HG02571 (cell line): Measurements from ENCODE around the gene RHBDD2.
"Not testable (repeated sequence)": the region's sequence is repeated elsewhere in the genome, so short reads cannot be mapped to it uniquely, and the experiment has no call there.

ENCODE experiments used
- ATAC-seq: cut with Tn5 transposase; IDR thresholded peaks from one replicate; pipeline ENCODE4 v1.9.1; 2021; ENCODE audit warnings: mild to moderate bottlenecking, moderate library complexity; ENCODE audit not compliant: unreplicated experiment

Gene RHBDD2

DNA sequence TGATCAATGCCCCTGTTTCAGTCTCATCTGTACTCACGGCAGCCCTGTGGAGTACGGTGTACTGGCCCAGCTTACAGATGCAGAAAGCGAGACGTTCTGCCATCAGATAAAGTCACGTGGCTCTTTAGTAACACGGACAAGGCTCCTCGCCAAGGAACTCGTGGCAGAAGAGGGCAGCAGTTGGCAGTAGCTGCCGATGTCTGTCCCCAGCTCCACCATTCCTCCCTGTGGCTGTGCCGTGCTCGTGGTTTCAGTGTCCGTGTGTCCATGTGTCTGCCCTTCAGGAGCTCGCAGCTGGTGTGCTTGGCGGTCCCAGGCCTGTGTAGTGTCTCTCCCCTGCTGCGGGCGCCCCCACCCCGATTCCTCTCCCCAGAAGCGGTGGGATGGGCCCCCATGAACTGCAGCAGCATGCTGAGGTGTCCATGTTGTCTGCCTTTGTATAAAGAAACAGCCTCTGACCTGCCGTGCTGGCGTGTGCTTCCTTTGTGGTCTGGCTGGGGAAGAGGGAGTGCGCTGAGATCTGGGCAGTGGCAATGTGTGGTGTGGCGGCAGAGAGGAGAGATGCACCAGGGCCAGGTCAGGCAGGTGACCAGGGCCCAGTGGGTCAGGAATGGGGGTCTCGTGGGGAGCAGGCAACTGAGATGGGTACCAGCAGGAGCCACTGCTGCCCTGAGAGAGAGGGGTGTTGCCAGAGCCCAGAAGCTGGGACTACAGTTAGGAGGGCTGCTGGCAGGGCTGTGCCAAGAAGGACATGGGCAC, 9.8 kb downstream of the RHBDD2 start:
- ATAC-seq, result no peak

DNA sequence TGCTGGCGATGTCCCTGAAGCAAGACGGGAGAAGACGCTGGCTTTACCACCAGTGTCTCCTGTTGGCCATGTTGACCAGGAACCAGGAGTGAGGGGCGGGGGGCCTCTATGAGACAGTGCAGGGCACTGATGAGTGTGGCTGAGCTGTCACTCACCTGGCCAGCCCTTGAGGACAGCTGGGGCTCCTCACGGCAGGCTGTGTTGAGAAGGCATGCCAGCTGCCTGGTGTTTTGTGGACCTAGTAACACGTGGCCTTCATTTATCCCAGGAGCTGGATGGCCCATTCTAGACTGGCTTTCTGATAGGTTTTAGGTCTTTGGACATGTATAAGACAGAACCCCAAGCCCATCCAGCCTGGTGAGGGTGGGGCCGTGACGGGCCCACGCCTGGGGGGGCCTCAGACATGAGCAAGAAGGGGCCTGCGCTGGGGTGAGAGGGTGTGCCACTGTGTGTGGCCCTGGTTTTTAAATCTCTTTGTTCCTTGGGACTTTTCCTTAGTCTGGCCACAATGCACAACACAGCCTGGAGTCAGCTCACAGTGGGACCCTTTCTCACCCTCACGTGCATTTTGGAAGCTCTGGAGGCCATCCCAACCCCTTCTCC, 10.5 kb downstream of the RHBDD2 start:
- ATAC-seq, result no peak

DNA sequence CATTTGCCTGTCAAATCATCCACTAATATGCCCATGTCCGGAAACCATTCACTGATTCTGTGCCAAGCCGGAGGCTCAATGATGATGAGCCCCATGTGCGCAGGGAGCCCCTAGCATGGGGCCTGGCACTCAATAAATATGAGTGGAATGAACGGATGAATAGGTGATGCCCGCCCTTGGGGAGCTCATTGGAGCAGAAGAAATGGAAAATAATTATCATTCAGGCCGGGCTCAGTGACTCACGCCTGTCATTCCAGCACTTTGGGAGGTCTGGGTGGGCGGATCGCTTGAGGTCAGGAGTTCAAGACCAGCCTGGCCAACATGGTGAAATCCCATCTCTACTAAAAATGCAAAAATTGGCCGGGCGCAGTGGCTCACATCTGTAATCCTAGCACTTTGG, 11.0 kb downstream of the RHBDD2 start:
- ATAC-seq, result no peak

DNA sequence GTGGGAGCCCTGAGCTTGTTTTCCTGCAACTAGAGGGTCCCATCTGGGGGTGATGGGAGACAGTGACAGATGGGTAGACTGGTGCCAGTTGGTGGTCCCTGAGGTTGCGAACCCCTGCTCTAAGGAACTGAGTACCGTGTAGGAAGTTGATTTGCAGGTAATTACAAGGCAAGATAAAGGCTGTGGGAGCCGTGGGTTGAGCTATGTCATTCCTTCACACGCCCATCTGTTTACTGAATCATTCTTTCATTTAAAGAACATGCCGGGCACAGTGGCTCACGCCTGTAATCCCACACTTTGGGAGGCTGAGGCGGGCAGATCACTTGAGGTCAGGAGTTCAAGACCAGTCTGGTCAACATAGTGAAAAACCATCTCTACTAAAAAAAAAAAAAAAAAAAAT, 12.4 kb downstream of the RHBDD2 start:
- ATAC-seq, result not testable (repeated sequence)

DNA sequence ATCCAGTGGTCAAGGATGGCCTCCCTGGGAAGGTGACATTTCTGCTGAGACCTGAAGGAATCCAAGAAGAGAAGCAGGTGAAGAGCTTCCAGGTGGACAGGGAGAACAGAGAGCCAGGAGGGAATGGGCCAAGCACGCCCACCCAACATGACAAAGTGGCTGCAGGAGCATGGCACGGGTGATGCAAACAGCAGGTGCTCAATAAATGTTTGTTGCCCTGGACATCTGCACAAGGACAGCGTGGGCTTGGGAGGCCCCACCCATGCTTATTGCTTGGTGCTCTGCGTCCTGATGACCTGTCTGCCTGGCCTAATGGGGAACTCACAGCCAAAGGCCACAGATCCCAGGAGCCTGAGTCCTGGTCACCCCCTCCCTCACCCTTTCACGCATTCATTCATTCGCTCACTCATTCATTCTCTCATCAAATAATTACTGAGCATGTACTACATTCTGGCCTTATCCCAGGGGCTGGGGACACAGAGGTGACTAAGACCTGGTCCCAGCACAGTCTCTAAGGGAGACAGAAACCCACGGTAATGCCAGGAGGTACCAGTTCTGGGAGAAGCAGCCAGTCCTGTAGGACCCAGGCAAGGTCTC, 13.1 kb downstream of the RHBDD2 start:
- ATAC-seq, result no peak

DNA sequence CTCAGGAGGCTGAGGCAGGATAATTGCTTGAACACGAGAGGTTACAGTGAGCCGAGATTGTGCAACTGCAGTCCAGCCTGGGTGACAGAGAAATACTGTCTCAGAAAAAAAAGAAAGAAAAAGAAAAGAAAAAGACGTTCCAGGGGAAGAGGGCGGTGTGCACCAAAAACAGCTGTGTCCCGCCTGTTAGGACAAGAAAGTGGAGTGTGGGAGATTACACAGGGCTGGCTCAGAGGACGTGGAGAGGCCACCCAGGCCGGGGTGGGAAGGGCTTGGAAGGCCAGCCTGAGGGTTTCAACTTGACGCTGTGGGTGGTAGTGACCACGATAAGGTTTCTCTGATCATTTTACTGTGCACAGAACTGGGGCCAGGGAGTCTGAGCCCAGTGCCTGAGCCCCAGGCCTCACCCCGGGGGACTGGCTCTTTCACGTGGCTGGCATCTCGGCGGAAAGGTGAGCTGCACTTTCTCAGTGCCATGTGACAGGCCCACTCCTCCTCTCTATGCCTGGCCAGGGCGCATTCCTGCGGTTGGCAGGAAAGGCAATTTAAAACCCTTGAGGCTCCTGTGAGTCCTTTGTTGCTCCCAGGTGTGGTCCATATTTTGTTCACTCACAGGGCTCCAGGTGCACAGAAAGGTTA, 13.9 kb downstream of the RHBDD2 start:
- no peak for ATAC-seq

DNA sequence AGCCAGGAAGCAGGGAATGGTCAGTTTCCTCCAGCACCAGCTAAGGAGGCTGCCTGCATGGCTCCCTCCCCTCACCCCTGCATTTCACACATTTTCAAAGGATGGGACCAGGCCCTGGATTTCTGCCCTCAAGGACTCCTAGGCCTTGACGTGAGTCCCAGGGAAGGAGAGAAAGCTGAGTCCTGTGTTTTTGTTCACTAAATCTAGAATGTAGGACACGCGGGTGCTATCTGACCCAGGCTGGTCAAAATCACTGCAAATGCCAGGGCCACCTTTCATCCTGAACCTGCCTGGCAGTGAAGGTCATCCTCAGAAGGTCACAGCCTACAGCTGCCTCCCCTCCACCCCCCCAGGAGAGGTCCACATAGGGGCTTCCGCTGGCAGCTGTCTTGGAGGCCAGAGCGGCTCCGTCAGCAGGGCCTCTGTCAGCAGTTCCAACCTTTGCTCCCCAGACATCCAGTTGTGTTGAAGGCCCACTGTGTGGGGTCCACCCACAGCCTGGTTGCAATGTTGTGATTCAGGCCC, 18.0 kb downstream of the RHBDD2 start:
- no peak for ATAC-seq

DNA sequence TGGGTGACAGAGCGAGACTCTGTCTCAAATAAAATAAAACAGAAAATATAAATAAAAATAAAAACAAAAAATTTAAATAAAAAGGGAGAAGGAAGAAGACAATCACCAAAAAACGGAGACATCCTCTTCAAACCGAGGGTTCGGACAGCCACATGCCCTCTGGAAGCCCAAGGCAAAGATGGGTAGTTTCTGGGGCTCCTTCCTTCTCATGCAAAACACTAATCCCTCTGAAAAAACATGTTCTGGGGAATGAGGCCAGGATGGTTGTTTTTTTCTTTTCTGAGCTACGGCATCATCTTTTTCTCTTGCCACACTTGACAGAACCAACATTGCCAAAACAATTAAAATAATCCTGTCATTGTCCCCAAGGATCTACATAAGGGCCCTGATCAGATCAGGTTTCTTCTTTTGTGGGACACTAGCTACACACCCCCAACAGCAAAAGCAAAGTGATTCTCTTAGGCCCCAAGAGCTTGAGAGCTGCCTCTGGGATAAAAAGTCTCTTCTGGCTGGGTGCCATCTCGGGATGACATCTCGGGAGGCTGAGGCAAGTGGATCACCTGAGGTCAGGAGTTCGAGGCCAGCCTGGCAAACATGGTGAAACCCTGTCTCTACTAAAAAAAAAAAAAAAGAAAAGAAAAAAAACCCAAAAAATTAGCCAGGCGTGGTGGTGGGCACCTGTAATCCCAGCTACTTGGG, 21.9 kb downstream of the RHBDD2 start:
- ATAC-seq, result no peak

DNA sequence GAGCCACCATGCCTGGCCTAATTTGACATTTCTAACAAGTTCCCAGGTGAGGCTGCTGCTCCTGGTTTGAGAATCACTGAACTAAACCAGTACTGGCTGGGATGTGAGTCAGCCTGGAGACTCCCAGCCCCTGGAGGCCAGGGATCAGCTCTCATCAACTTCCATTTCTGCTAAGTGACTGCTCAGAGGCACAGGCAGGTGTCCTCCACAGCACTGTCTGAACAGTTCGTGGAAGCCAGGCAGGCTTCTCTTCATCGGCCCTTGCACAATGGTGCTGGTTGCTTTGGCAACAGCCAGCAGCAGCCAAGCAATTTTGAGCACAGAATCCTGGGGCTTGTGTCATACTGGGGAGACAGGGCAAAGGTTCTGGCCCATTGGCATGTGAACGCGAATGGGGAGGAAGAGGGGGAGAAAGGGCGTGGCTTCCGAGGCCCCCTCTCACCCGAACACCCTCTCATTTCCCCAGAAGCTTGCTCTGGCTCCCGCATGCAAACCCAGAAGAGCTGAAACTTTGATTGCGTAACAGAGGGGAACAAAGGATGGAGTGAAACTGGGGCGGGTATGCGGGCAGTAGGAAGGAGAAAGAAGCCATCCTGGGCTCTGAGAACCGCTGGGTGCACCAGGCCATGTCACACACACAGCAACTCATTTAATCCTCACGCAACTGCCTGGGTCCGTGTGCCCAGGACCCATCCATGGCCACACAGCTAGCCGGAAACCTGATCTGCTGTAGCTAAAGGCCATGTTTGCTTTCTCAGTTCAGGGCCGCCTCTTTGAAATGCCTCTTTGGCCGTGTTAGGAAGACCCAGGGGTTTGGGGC, 27.2 kb downstream of the RHBDD2 start:
- ATAC-seq, result no peak

DNA sequence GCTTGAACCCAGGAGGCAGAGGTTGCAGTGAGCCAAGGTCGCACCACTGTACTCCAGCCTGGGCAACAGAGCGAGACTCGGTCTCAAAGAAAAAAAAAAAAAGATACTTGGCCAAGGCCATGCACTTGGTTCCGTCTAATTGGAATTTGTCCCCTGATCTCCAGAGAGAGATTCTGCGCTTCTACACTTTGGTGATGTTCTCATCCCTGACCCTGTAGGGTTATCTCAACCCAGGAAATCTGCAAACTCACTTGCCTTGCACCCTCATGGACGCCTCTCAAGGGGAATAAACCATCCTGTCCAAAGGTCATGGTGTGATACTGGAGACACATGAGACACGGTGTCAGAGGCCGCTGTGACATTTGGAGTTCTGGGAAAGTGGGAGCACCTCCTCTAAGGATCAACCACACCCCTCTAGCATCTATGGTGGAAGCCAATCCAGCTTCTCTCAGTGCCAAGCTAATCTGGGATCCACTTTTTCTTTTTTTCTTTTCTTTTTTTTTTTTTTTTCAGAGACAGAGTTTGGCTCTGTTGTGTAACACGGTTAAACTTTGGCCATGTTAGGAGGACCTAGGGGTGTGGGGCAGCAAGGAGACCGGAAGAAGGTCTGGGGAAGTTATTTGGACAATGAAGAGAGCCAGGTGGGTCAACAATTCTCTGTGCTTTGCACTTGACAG, 28.3 kb downstream of the RHBDD2 start:
- ATAC-seq, result no peak

DNA sequence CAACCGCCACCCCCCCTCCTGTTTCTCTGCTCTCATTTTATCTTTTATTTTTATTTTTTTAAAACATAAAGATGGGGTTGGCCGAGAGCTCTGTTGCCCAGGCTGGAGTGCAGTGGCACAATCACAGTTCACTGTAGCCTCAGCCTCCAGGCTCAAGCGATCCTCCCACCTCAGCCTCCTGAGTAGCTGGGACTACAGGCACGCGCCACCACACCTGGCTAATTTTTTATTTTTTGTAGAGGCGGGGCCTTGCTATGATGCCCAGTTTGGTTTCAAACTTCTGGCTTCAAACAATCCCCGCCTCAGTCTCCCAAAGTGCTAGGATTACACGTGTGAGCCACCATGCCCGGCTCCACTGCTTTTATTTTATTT, 28.8 kb downstream of the RHBDD2 start:
- not testable (repeated sequence) for ATAC-seq

DNA sequence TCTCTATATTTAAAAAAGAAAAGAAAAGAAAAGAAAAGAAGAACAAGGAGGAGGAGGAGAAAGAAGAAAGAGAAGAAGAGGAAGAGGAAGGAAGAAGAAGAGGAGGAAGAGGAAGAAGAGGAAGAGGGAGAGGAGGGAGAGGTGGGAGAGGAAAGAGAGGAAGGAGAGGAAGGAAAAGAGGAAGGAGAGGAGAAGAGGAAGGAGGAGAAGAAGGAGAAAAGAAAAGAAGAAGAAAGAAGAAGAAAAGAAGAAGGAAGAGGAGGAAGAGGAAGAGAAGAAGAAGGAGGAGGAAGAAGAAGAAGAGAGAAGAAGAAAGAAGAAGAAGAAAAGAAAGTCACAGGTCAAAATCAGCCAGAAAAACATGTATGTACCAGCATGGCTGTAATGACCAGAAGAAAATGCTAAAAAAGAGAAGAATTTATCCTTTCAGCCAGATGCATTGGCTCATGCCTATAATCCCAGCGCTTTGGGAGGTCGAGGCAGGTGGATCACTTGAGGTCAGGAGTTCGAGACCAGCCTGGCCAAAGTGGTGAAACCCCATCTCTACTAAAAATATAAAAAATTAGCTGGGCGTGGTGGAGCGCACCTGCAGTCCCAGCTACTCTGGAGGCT, 30.8 kb downstream of the RHBDD2 start:
- ATAC-seq, result no peak

DNA sequence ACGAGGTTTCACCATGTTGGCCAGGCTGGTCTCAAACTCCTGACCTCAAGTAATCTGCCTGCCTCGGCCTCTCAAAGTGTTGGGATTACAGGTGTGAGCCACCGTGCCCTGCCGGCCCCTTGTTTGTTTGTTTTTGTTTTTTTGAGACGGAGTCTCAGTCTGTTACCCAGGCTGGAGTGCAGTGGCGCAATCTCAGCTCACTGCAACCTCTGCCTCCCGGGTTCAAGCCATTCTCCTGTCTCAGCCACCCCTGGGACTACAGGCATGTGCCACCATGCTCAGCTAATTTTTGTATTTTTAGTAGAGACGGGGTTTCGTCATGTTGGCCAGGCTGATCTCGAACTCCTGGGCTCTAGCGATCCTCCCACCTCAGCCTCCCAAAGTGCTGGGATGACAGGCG, 32.4 kb downstream of the RHBDD2 start:
- ATAC-seq, result not testable (repeated sequence)

DNA sequence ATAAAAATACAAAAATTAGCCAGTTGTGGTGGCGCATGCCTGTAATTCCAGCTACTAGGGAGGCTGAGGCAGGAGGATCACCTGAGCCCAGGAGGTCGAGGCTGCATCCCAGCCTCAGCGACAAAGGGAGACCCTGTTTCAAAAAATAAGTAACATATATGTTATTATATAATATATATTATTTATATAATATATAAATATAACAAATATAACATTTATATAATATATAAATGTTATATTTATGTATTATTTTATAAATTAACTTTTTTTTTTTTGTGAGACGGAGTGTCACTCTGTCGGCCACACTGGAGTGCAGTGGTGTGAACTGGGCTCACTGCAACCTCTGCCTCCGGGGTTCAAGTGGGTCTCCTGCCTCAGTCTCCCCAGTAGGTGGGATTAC, 34.6 kb downstream of the RHBDD2 start:
- ATAC-seq, result no peak

DNA sequence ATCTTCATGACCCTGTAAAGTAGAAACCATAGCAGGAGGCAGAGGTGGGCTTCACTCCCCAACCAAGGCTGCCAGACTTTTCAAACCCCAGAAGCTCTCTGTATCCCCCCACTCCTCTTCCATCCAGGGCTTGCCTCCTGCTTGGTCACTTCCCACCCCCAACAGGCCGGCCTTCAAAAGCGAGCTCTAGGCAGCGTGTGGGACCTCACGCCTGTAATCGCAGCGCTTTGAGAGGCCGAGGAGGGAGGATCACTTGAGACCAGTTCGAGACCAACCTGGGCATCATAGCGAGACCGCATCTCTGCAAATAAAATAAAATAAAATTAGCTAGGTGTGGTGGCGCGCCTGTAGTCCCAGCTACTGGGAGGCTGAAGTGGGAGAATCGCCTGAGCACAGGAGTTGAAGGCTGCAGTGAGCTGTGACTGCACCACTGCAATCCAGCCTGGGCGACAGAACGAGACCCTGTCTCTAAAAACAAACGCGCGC, 35.4 kb downstream of the RHBDD2 start:
- no peak for ATAC-seq

DNA sequence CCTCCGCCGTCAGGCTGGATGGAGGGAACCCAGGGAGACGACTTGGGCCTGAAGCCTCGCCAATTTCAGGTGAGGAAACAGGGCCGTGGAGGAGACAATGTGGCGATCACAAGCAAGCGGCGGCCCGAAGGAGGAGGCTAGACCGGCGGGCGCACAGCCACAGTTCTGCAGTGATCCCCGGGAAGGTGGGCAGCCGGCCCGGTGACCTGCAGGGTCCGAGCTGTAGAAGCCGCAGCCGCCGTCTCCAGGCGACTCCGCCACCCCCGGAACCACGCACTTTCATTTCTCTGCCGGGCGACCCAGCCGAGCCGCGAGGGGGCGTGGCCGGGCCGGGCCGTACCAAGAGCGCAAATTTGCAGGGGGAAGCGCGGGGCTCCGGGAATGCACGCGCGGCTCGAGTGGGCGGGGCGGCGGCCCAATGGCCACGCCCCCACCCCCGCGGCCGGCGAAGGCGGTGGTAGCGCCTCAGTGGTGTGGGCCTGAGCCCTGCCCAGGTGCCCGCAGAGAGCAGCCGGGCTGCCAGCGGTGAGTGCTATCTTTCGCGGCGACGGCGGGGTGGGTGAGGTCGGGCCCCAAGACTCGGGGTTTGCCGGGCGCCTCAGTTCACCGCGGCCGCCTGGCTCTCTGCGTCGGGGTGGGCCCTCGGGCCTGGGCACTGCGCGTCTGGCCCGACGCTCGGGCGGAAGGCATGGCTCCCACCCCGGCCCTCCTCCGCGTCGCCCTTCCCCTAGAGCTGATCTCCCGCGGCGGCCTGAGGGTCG, 36.0 kb downstream of the RHBDD2 start, which contains the start of gene POR:
TSS of gene POR (plus strand) at position 501 of the 761 bp plus-strand sequence. CDS start 38,847 bp downstream, outside the sequence.
- ATAC-seq, result peak; percentile 86

DNA sequence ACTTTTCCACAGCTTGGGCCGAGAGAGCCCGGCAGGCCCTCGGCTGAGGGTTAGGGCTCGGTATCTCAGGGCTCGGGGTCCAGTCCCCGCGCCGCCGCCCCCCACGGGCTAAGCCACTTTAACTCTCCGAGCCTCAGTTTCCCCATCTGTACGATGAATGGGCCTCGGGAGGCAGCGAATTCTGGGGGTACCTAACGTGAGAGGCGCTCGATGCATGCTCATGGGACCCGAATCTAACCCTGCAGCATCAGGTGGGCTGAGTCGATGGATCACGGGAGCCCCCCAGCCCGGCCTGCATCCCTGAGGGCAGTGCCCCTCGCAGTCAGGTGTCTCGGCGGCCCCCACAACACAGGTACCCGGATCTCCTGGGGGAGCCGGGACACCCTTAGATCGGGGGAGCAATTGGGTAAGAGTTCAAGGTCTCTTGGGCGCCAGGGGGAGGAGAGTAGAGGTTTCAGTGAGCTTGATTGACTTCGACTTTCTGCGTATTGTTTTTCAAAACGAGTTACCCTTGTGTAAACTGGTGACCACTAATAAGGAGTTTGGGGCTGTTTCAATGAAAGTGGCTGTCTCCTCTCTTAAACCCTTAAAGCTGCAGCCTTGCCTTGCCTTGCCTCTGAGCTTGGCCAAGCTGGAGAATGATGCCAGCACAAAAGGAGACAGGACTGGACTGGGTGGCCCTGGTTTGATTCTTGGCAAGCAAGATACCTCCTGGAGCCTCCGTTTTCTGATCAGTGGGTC, 36.8 kb downstream of the RHBDD2 start:
- peak; percentile 4 for ATAC-seq
